Retina (tissue), 1 donor: ENCODE data around the gene MPP3.
"Not testable (repeated sequence)": the region's sequence is repeated elsewhere in the genome, so short reads cannot be mapped to it uniquely, and the experiment has no call there.

Experiments used
- DNase-seq: peaks from one replicate; pipeline ENCODE4 v3.0.0-alpha.2; 2016

MPP3 gene, protein sequence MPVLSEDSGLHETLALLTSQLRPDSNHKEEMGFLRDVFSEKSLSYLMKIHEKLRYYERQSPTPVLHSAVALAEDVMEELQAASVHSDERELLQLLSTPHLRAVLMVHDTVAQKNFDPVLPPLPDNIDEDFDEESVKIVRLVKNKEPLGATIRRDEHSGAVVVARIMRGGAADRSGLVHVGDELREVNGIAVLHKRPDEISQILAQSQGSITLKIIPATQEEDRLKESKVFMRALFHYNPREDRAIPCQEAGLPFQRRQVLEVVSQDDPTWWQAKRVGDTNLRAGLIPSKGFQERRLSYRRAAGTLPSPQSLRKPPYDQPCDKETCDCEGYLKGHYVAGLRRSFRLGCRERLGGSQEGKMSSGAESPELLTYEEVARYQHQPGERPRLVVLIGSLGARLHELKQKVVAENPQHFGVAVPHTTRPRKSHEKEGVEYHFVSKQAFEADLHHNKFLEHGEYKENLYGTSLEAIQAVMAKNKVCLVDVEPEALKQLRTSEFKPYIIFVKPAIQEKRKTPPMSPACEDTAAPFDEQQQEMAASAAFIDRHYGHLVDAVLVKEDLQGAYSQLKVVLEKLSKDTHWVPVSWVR

DNA sequence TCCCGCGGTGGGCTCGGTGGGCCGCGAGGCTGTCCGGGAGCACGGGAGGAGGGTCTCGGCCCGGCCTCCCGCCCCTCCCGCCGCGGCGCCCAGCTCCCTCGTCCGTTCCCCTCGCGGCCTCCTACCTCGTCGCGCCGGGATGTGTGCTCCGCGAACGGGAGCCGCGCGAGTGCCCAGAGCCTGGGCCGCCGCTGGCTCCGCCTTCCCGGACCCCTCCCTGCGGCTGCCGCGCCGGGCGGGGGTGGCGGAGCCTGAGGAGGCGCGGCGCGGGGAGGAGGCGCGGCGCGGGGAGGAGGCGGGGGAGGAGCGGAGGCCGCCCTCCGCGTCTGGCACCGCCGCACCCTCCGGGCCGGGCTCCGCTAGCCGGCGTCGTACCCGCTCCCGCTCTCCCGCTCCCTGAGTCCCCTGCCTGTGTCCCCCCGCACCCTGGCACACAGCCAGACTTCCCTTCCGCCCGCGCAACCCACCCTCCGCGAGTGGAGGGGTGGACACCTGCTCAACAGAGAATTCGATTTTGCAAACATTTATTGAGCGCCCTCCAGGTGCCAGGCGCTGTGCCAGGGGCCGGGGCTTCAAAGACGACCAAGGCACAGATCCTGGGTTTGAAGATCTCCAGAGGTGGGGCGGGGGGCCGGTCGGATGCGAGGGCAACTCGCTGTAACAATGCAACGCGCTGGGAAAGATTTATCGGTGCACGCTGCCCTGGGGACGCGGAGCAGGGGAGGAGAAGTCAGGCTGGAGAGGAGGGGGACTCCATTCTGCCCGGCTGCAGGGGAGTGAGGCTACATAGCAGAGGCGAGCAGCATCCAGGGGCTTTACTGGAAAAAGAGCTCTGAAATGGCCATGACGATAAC is at the start of gene MPP3:
Gene MPP3 (minus strand): TSS at position 171 of the 854 bp plus-strand sequence. CDS start 1,240 bp downstream, outside the sequence.
- peak; percentile 86 for DNase-seq

DNA sequence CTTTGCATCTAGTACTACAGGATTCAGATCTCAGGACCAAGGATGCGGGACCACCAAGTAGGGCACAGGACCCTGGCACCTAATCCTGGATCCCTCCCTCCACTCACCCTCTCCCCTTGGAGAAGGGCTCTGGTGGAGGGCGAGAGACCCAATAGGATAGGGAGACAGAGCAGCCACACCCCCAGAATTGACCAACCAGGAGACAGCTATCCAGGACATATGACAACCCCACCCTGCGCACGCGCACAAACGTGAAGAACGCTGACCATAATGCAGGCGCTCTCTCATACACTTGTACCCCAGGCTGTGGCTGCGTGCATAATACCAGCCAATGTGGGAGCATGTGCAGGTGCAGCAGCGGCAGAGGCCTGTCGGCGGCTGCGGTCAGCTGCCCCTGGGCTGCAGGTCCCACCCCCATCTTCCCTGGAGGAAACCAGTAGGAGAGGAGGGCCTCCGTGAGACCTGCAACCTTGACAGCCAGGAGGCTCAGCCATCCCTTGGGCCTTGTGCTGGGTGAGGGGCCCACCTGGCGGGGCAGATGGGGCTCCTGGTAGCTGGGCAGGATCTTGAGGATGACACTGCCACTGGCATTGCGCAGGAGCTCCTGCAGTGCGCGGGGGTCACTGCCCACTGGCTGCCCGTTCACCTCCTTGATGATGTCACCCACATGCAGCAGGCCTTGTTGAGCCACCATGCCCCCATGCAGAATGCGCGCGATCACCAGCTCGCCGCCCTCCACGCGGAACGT is 49.0 kb upstream of the MPP3 start:
- DNase-seq: no peak

- DNase-seq: no peak
Measured at GRCh38 chr17:43881181-43881580, 48.2 kb upstream of the MPP3 start.

- peak; percentile 47 for DNase-seq
Measured at GRCh38 chr17:43880420-43880991, 47.6 kb upstream of the MPP3 start.

DNA sequence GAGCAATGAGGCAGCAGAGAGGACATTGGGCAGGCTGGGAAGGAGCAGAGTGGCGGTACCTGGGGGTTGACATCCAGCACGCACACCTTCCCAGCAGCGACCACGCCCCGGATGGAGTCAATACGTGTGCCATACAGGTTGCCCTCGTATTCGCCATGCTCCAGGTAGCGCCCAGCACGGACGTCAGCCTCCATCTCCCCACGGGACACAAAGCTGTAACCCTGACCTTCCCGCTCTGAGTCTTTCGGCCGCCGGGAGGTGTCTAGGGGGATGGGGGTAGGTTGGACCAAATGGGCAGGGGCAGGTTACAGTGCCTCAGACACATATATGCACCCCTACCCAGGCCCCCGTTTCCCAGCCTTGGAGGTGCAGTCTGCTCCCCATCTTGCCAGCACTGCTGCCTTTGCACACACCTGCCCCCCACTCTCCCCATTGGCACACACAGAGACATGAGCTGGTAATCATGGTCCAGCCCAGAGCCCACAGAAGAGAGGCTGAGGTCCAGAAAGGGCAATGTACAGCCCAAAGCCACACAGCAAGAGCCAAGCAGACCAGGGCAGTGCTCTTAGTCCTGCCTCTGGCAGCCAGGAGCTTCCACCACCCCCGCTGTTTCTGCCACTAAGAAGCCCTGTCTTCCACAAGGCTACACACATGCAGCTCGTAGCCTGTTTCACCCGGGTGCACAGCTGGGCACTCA is 46.9 kb upstream of the MPP3 start:
- DNase-seq: no peak

DNA sequence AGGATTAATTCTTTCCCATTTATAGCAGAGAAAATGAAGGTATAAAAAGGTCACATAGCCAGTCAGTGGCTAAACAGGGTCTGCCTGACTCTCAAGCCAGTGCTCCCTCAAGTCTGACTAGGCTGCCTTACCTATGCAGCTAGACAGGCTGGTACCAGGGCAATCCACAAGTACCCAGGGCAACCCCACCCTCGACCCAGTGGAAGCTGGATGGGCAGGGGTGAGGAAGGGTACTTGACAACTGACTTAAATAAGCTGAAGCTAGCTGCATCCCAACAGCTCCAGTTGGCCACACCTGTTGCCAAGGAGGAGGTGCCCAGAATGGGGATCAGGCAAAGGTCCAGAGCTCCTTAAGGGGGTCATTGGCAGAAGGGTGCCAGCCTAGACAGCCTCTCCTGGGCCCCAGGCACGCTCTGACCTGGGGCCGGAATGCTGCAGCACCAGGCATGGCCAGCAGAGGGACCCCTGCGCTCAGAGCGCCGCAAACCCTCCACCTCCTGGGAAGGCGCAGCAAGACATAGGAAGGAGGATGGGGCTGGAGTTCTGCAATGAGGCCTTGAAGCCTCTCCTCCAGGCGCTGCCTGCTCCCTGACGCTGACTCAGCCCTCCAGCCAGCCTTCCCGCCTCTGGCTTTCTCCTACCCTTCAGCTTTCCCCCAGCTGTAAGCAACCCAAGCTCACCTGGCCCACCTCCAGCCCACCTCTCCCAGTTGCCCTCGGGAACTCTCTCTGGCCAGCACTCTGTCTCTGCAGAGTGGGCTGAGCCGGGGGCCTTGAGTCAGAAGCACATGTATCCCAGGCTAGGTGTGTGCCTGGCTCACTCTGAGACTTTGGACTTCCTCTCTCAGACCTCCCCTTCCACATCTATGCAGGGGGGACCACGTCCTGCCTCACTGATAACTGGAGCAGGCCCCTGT is 45.6 kb upstream of the MPP3 start:
- DNase-seq: peak; percentile 91

DNA sequence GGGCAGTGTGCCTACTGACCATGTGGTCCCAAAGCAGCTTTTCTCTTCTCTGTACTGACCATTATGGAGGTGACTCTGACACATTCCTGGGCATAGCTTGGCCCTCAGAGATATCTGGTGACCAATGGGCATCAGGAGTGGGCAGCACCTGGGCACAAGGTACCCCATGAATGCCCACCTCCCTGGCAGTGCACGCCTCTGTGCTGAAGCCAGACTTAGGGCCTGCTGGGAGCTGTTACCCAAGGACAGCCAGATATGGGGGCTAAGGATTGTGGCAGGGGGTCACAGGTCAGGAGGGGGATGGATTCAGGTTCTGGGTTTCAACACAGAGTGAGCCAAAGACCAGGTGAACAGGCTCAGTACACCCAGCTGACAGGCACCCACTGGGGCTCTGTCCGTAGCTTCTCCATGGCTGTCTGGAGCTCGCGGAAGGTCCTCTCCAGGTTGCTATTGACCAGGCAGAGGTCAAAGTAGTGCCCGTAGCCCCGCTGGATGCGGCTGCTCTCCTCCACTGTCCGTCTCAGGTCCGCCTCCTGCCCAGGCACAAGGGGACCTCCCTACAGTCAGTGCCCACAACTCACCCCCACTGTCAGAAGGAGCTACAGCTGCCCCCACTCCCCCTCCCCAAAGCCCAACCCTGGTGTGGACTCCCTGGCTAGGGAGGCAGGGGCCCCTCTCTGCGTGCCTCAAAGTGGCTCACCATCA is 44.7 kb upstream of the MPP3 start:
- no peak for DNase-seq

GRCh38 chr17:43877031-43877430 is 44.1 kb upstream of the MPP3 start:
- DNase-seq: no peak

GRCh38 chr17:43875476-43876147 is 42.7 kb upstream of the MPP3 start:
- no peak for DNase-seq

GRCh38 chr17:43874293-43874692 is 41.3 kb upstream of the MPP3 start:
- DNase-seq: no peak

GRCh38 chr17:43873815-43874214 is 40.9 kb upstream of the MPP3 start:
- no peak for DNase-seq

DNA sequence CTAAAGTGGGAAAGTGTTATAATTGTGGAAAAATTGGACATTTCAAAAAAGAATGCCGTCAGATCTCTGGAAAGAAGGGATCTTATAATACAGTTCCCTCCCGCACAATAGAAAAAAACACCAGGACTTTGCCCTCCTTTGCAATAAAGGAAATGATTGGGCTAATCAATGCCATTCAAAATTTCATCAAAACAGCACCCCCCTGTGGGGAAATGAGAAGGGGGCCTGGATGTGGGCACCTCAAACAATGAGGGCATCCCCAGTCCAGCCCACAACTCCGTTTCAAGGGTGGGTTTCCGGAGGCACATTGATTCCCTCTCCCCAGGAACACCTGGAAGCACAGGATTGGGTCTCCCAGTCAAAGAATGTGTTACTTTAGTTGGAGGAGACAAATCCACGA is 40.1 kb upstream of the MPP3 start:
- DNase-seq: no peak

- DNase-seq: no peak
Measured at GRCh38 chr17:43871946-43872690, 39.2 kb upstream of the MPP3 start.

DNA sequence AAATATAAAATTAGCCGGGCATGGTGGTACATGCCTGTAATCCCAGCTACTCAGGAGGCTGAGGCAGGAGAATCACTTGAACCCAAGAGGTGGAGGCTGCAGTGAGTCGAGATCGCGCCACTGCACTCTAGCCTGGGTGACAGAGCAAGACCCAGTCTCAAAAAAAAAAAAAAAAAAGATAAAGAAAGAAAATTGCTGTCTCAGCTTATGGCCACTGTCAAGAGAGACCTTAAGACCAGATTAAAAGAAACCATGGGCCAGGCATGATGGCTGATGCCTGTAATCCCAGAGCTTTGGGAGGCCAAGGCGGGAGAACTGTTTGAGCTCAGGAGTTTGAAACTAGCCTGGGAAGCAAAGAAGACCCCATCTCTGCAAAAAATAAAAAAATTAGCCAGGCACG is 36.1 kb upstream of the MPP3 start:
- not testable (repeated sequence) for DNase-seq

GRCh38 chr17:43868226-43868994 is 35.5 kb upstream of the MPP3 start:
- DNase-seq: no peak

- DNase-seq: no peak
Measured at GRCh38 chr17:43864161-43864984, 31.4 kb upstream of the MPP3 start.

DNA sequence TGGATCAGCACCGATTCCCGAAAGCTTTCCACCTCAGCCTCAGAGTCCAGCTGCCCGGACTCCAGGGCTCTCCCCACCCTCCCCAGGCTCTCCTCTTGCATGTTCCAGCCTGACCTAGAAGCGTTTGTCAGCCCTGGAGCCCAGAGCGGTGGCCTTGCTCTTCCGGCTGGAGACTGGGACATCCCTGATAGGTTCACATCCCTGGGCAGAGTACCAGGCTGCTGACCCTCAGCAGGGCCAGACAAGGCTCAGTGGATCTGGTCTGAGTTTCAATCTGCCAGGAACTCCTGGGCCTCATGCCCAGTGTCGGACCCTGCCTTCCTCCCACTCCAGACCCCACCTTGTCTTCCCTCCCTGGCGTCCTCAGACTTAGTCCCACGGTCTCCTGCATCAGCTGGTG is 29.0 kb upstream of the MPP3 start:
- DNase-seq: no peak
